Measurements from ENCODE around the gene ATP2B2.
A peak's percentile ranks its signal among the peaks of the same experiment; 100 is the strongest.
"Not testable (repeated sequence)": the region's sequence is repeated elsewhere in the genome, so short reads cannot be mapped to it uniquely, and the experiment has no call there.

The ATP2B2 gene

DNA sequence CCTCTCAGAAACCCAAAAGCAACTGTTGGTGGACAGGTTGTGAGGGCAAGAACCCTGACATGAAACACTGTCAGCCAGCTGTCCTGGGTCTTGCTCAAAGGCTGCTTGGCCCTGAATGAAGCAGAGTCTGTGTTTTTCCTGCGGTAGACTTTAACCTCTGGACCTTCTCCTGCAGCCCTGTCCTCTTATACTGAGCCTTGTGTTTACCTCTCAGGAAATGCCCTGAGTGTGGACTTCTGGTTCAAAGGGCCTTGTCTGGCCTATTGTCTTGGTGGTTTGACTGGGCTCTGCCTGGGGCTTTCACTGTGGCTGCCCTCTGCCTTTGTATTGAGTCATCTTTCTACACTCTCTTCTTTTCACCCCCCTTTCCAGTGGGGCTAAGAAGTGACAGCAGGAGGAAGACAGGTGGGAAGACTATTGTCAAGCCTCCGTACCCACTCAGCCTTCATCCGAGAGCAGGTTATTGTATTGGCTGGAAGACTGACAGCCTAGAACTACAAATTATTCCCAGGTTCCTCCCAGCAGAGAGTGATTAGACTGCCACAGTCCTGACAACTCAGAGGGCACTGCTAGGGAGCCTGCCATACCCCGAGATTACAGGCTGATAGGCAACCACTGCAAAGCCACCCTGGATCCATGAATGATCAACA is 187.9 kb downstream of the ATP2B2 start:
- DNase-seq: no peak

DNA sequence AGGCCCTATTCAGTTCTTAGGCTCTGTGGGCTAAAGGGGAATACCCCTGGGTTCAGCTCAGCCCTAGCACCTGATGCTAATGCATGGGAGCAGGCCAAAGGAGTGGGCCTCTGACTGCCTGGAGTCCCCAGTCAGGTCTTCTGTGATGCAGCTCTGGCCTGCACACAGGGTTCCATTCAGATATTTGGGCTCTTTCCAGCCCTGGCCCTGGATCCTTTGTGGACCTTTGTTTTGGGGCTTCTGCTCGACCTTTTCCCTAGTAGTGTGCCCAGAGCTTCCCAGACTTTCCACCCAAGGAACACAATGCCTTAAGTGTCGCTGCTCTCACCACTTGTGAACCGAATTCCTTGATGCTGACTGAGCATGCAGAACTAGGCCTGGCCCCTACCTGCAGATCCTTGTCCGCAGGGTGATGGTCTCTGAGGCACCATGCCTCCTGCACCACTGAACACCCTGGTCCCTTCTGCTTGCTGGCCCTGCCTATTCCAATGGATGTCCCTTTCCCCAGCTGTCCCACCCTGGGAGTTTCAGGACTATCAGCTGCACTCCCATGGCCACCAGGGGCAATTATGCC is 189.5 kb downstream of the ATP2B2 start:
- no peak for DNase-seq

DNA sequence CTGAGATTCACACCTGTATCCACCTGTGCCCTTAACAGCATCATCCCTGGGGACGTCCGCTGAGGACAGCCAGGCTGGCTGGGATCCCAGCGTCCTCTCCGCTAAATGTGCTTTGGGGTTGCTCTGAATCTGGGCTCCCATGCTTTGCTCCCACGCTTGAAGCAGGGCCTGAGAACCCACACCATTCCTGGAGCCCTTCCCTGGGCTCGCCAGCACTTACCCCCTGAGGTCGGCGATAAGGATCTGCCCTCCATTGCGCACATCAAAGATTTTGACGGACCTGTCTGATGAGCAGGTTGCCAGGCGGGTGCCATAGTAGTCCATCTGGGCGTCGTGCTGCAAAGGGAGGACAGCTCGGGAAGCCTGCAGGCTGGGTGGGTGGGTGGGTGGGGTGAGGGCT is 190.3 kb downstream of the ATP2B2 start:
- no peak for DNase-seq

DNA sequence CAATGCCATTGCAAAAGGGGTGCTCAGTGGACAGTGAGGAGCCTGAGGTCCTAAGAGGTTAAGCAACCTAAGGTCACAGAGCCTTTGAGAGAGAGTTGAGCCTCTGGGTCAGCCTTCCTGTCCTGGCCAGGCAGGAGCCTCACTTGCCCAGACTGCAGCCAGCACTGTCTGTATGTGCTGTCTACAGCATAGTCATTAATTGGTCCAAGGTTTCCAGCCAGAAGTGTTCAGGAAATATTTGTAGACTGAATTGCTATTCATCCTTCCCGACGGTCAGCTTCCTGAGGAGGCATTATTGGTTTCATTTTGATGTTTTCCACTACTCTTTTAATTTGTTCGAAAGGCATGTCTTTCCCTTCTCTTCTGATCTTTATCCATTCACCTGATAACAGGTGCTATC is 192.5 kb downstream of the ATP2B2 start:
- no peak for DNase-seq

DNA sequence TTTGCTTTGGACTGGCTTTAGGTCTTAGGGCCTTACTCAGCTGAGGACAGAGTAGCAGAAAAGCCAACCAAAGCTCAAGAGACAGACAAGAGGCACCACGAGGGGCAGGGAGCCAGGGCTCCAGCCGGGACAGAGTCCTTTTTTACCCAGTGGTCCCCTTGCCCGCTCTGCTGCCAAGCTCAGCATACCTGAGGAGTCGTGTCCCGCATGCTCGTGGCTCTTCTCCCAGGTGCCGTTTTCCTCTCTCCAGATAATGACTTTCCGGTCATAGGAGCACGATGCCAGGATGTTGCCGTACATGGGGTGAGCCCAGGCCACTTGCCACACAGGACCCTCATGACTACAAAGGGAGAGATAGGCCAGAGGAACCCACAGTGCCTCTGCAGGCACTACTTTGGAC is 193.0 kb downstream of the ATP2B2 start:
- DNase-seq: no peak

DNA sequence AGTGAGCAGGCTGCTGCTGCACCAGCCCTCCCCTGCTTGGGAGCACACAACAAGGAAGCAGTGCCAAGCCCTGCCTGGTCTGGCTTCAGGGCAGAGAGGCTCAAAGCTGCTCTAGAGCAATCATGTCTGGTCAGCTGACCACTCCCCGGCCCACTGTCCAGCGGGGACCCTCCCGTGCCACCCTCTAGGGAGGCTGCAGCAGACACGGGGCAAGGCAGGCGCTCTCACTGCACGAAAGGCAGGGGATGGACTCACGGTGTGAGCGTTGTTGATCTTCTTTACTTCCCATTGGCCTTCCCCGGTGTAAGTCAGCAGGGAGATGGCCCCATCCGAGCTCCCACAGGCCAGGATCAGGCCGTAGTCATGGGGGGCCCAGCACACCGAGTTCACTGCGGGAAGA is 193.7 kb downstream of the ATP2B2 start:
- DNase-seq: no peak

DNA sequence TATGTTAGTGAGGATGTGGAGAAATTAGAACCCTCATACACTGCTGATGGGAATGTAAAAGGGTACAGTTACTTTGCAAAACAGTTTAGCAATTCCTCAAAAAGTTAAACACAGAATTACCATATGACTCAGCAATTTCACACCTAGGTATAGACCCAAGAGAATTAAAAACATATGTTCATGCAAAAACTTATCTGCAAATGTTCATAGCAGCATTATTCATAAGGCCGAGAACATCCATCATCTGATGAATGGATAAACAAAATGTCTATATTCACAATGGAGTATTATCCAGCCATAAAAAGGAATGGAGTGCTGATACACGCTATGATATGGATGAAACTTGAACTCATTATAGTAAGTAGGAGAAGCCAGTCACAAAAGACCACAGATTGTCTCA is 194.8 kb downstream of the ATP2B2 start:
- no peak for DNase-seq

DNA sequence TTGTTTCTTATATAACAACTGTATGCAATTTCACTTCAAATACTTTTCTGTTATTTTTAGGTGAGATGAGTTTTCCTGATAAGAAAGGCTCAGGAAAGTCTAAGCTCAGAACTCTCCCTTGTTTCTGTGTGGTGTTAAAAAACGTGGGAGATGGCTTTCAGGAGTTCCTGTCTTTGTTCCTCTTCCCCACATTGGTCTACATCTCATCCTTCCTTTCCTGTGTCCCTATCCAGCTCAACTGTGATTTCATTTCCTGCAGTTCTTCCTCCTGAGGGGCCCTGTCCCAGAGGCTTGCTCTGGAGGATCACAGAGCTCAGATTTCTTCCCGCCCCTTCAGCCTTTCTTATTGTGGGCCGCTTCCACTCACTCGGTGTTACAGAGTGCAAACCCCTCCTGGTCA is 195.7 kb downstream of the ATP2B2 start:
- no peak for DNase-seq

DNA sequence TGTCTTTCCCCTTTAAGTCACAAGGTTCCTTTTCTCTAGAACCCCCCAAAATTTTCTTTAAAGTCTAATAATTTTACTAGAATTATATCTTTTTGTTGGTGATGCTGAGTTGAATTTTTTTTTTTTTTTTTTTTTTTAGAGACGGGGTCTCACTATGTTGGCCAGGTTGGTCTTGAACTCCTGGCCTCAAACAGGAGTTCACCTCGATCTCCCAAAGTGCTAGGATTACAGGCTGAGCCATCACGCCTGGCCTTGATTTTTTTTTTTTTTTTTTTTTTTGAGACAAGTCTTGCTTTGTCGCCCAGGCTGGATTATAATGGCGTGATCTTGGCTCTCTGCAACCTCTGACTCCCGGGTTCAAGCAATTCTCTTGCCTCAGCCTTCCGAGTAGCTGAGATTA is 196.7 kb downstream of the ATP2B2 start:
- no peak for DNase-seq

DNA sequence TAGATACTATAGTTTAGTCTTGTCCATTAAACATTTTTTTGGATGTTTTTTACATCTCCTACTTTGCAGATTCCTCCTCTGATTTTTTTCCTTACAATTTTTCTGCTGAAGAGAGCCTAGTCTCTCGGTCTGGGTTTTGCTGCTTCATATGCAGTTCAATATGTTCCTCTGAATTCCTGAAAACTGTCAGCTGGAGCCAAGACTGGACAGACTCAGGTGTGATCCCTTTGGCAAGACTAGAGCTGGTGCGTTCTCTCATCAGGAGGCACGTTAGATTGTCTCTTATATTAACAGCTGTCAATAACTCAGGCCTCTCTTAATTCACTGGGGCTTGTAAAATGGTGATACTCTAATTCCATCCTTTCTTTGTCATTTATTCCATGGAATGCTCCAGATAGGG is 199.2 kb downstream of the ATP2B2 start:
- DNase-seq: no peak

DNA sequence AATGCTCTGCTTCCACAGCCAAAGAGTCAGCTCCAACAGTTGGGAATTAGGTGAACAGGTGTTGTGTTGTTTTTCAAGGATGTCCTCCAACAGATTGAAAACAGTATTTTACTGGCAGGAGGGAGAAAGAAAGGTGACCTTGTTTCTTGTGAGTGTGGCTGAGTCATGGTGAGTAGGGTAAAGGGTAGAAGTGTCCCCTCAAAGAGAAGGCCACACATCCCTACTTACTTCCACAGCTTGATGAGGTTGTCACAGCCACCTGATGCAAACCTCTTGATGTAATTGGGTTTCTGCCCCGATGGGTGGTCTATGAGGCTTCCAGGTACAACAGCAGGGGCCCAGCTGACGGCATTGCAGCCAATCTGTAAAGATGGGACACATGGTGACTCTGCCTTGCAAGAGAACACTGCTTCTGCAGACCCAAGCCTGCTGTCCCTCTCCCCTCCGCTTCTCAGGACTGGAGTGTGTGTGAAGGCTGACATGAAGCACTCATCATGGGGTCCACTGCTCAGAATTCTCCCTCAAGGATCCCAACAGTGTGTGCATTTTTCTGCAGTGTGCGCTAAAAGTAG is 200.0 kb downstream of the ATP2B2 start:
- DNase-seq: no peak

DNA sequence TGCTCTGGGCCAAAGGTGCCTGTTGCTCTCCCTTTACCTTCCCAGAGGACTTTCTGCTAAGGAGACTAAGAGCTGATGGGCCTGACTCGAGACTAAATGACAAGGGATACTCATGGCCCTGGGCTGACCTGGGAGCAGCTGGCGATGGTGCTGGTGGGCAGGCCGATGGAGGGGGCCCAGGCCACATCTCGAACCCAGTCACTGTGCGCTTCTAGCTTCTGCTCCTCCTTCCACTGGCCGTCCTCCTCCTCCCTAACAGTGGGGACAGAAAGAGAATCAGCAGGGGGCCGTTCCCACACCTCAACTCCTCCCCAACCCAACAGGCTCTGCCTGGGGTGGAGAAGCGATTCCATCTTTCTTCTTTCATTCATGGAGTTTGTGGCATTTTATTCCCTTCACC is 200.5 kb downstream of the ATP2B2 start:
- DNase-seq: no peak

DNA sequence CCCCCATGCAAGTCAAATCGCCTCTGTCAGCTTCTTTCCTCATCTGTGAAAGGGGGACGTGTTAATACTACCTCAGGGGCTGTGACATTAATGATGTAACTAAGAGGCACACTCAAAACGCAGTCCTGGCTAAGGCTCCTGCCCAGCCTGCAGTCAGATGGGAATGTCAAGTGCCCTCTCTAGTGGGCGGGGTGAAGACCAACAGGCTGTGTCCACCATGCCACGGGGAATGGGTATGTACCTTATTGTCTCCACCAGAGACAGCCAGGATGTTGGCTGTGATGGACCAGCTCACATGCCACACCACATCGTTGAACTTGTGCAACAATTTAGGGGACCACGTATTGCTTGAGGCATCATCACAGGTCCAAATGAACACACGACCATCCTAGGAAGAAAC is 201.6 kb downstream of the ATP2B2 start:
- DNase-seq: no peak

DNA sequence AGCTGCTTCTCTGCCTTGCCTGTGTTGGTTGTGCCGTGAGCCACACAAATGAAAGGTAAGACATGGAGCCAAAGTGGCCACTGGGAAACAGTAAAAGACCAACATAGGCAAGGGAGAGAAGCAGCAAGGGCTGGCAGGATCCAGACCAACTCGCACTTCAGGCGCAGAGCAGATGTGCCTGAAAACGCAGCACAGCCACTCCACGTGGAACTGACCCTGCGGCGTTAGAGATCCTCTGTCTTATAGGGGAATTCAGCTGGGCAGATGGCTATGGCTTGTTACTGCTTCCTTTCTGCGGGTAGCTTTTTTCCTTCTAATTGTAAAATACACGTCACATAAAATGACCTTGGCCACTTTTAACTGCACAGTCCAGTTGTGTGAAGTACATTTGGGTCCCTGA is 202.3 kb downstream of the ATP2B2 start:
- DNase-seq: no peak

DNA sequence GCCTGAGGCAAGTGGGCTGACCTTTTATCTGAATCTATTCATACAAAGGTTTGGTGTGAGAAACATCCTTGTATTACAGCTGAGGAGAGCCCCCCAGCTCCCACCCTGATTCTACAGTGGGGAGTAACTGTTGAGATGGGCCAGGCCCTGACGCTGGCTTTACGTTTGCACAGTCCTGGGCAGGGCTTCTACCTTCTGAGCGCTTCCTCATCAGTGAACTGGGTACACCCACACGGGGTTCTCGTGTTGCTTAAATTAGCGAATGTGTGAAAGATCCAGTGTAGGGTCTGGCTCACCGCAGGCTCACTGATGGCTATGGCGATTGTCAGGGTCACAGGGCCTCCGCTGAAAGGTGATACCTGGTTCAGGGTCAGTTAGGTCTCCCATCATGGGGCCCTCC is 205.3 kb downstream of the ATP2B2 start:
- no peak for DNase-seq

DNA sequence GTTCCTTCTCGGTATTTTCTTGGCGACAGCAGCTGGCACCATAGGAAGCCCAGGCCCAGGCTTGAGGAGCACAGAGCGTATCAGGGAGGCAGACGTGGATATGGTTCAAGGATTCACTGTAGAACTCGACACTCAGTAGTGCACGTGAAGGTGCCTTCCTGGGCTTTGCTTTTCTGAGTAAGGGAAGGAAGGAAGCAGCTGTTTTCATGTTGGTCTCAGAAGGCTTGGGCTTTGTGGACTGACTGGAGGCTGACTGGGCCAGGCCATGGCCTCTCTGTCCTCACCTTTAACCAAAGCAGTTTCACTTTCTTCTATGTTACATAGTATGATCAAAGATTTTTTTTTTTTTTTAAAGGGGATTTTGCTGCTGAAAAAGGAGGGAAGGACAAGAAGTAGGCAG is 205.7 kb downstream of the ATP2B2 start:
- no peak for DNase-seq

DNA sequence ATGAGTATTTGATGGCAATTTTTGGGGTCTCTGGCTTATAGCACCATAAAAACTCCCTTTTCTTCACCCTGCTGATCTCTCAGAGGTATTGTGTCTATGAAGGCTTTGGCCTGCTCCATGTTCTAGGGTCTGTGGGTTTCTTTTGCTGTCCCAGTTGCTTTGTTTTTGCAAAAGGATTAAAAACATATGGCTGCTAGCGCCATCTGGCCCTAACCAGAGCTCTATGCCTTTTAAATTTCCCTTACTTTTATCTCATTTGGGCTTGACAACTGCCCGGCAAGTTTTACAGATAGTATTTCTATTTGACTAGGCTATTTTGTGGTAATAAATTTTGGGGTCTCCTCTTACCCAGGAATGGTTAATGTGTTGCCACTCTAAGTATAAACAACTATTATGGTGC is 206.2 kb downstream of the ATP2B2 start:
- DNase-seq: no peak

DNA sequence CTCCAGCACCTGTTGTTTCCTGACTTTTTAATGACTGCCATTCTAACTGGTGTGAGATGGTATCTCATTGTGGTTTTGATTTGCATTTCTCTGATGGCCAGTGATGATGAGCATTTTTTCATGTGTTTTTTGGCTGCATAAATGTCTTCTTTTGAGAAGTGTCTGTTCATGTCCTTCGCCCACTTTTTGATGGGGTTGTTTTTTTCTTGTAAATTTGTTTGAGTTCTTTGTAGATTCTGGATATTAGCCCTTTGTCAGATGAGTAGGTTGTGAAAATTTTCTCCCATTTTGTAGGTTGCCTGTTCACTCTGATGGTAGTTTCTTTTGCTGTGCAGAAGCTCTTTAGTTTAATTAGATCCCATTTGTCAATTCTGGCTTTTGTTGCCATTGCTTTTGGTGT is 207.3 kb downstream of the ATP2B2 start:
- DNase-seq: not testable (repeated sequence)

DNA sequence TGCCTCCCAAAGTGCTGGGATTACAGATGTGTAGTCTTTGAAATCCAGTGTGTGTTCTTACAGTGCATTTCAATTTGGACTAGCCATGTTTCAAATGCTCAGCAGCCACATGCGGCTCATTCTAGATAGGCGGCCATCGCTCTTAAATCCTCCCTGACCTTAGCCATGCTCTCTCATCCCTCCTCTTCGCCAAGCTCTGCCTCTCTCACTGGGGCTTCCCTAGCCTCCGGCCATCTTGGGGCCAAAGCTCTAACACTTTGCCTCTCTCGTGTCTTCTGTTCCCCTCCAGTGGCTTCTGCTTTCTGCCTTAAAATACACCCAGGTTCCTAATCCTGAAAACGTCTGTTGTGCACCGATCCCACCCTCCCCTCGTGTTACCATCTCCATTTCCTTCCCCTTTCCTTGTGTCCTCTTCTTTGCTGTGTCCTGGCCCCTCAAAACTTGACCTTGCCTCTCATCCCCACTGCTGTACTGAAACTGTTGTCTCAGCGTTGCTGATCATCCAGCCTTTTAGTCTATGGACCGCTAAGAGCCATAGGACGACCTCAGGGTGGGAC is 211.3 kb downstream of the ATP2B2 start:
- no peak for DNase-seq

DNA sequence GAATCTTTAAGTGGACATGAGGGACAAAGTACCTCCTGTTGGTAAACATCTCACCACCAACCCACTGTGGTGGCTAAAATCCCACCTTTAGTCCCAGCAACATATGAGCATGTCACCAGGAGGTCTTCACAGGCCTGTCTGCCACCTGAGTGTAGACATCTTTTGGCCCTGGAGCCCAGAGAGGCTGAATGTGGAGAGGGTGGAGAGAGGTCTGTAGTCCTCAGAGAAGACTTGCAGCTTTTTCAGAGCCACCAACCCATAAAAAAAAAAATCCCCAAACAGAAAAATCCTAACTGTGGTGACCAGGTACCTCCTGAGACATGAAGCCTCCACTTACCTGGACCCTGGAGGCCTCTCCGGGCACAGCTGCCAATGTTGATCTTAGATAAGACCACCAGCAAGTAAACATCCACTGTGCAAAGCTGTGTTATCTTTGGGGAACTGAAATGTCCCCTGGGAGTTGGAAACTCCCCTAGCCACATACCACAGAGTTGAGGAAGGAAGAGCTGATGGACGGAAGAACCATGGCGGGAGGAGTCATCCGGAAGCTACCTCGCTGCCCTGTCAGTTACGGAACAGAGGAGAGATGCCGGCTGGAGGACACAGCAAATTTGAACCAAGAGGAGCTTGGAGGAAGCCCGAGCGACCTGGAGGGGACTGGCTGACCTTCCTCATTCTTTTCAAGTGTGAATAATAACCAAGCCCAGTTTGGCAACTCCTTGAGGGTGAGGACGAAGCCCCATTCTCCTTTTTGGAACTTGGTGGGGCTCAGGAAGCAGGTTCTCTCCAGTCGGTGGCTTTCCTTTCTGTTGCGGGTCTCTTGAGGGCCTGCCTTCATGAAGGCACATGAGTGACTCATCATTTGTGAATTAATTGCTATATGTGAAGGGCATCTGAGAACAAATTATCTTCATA is 212.6 kb downstream of the ATP2B2 start, which contains the start of gene GHRL:
Gene GHRL (minus strand): TSS at position 443 of the 915 bp plus-strand sequence. CDS start 2,767 bp downstream, outside the sequence.
- DNase-seq: peak; percentile 71

DNA sequence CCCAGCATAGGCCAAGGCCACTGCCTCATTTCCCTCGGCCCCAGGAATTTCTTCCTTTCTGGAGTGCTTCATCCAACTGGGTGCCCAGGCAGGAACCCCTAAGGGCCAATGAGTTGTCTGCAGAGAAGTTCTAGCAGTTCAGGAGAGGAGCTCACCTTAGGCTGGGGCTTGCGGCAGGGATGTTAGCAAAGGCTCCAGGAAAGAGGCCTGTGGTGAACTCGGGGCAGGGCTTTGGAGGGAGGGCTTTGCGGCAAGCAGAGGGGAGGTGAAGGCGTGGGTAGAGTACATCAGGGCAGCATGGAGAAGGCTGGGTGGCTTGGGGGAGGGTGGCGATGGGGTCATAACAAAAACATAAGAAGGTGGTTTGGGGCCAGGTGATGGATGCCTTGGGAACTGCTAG is 213.7 kb downstream of the ATP2B2 start:
- no peak for DNase-seq

DNA sequence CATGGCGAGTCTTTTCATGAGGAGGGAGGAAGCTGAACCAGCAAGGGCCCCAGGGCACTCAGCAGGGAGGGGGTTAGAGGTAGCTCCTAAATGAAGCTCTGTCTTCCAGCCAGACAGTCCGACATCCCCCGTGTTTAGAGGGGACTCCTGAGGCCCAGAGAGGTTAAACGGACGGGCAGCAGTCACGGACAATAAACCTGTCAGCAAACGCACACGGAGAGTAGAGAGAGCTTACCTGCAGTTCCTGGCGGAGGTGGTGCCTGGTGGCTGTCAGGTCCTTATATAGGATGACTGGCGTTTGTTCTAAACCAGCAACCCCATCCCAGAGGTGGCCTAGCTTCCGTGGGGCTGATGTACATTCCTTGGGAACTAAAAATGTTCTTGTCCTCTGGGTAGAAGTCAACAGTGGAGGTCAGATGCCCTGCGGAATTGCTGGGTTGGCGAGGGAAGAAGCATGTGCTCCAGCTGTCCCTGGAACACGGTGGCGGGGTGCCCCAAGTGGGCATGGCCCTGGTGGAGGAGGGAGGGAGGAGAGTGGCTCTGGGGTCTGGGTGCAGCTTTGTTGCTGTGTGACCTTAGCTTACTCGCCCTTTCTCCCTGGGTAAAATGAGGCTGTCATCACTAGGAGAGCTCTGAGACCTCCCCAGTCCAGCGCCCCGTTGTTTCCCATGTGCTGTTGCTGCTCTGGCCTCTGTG is 214.8 kb downstream of the ATP2B2 start:
- no peak for DNase-seq
